Measurements from ENCODE around the gene DCANP1. TPM values are rescaled to one million over a fixed set of nuclear protein-coding genes. Genes with fewer than 3 reads are reported as not detected.

The DCANP1 gene
- total and polyA plus RNA-seq, 2 donors (not counting 1 experiment from before 2014, with no cell fraction given) = not detected

DNA sequence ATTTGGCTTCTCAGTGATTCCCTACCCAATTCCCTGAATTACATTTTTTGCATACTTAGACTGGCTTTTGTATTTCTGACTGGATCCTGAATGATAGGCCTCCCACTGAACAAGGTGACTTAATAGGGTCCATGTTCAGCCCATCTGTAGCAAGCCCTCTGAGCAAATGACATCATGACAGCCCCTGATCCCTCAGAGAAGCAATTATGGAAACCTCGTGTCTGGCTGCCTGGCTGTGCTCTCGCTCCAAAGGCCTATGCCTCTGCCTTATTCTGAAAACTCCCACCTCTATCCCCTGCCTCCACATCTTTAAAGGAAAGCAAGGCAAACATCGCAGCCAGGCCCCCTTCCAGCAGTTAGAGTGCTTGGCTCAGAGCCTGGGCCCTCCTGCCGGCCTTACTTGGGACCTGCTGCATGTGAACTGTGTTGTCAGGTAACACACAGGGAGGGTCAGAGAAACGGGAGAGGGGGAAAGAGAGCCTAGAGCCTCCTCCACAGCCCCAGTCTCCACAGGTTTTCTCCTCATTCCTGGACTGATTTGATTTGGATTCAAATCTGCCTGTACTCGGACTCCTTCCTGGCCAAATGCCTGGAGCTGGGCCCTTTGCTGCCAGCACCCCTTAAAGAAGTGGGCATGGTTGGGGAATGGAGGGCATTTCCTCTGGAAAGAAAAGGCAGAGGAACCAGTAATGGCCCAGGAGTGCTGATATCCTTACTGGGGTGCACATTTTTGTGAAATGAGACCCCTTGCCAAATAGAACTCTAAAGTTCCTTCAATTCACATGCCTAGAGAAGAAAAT, 3.8 kb downstream of the DCANP1 start:
- H3K4me3 ChIP-seq (ENCODE audit: control extremely low read depth in 1 of 5, extremely low read depth in 1 of 5, insufficient read depth in 1 of 5, low read depth in 2 of 5, low read length in 4 of 5) = no peak overlapping the region
- DNase-seq = no peak
- intact Hi-C loops (cut with micrococcal nuclease) = no loop called here
- no peaks in the 10 kb centered on the region for H4K20me1 ChIP-seq (ENCODE audit: control insufficient read depth, insufficient read depth, low read length, poor library complexity, severe bottlenecking)
- no peaks in the 10 kb centered on the region for H3K79me2 ChIP-seq (ENCODE audit: control insufficient read depth, insufficient read depth, low read length)
- no peak overlapping the region for H3K9ac ChIP-seq (ENCODE audit: low read length)
- no peak for ATAC-seq (ENCODE audit: low read depth)
- Mint-ChIP-seq H3K4me1 (peaks cover 8% of the 10 kb centered on the region), H3K27me3 (peaks cover 27% of the 10 kb centered on the region), H3K27ac (no peak overlapping the region), H3K4me3 (no peak overlapping the region), H3K9me3 (ENCODE audit: insufficient read depth) (no peaks in the 10 kb centered on the region)
- H3K9me3 ChIP-seq (ENCODE audit: control extremely low read depth in 1 of 3, control insufficient read depth in 2 of 3, insufficient read depth in 1 of 3, low read length in 2 of 3) = no peaks in the 10 kb centered on the region
- H3K4me2 ChIP-seq (replicated peaks; ENCODE audit: low read depth, low read length, poor library complexity, severe bottlenecking) = no peak overlapping the region
- peaks cover 0 to 20% (median 0%) of the 10 kb centered on the region in 4 experiments for H3K27me3 ChIP-seq (replicated peaks in 1 of 4; ENCODE audit: control extremely low read depth in 1 of 4, control insufficient read depth in 3 of 4, insufficient read depth in 4 of 4, low read length in 3 of 4)
- H3K27ac ChIP-seq (ENCODE audit: low read length in 2 of 2) = no peak overlapping the region
- WGBS (ENCODE audit: insufficient coverage) = 78% methylated on average over 5 of the region's 6 CpGs
- no peak for TF ChIP-seq EZH2 (IDR thresholded peaks at IDR 0.05; ENCODE audit: borderline replicate concordance, insufficient read depth, low read depth, low read length, poor library complexity, severe bottlenecking)
- TF ChIP-seq CTCF (IDR thresholded peaks at IDR 0.05) = no peak
- no peaks in the 10 kb centered on the region for H3K36me3 ChIP-seq (replicated peaks in 1 of 2; ENCODE audit: control extremely low read depth in 1 of 2, control insufficient read depth in 1 of 2, extremely low read depth in 1 of 2, insufficient read depth in 2 of 2, low read length in 1 of 2)
- peaks cover 0 to 14% of the 10 kb centered on the region in 2 donors for H3K4me1 ChIP-seq (ENCODE audit: control insufficient read depth in 2 of 2, insufficient read depth in 2 of 2, low read length in 2 of 2)
- no peak overlapping the region for H2AFZ ChIP-seq (ENCODE audit: insufficient read depth, low read depth, low read length, poor library complexity, severe bottlenecking)
- CTCF ChIA-PET = interaction anchor here (3.0 kb wide), 1 partner anchor 14 kb away, joined by 11 read pairs; no protein-coding TSS in a partner anchor
- POLR2A ChIA-PET = no interaction called here

GRCh38 chr5:135442431-135443160, 4.6 kb downstream of the DCANP1 start:
- ChIA-PET CTCF (no interaction called here), POLR2A (no interaction called here)
- Histone ChIP-seq H3K79me2 (ENCODE audit: control insufficient read depth, insufficient read depth, low read length) (no peaks in the 10 kb centered on the region), H2AFZ (ENCODE audit: insufficient read depth, low read depth, low read length, poor library complexity, severe bottlenecking) (no peak overlapping the region), H3K36me3 (replicated peaks in 1 of 2; ENCODE audit: control extremely low read depth in 1 of 2, control insufficient read depth in 1 of 2, extremely low read depth in 1 of 2, insufficient read depth in 2 of 2, low read length in 1 of 2) (no peaks in the 10 kb centered on the region), H3K9ac (ENCODE audit: low read length) (no peak overlapping the region), H3K27me3 (replicated peaks in 1 of 4; ENCODE audit: control extremely low read depth in 1 of 4, control insufficient read depth in 3 of 4, insufficient read depth in 4 of 4, low read length in 3 of 4) (peaks cover 0 to 20% (median 0%) of the 10 kb centered on the region in 4 experiments), H3K4me1 (ENCODE audit: control insufficient read depth in 2 of 2, insufficient read depth in 2 of 2, low read length in 2 of 2) (peaks cover 3 to 22% of the 10 kb centered on the region in 2 donors), H3K9me3 (ENCODE audit: control extremely low read depth in 1 of 3, control insufficient read depth in 2 of 3, insufficient read depth in 1 of 3, low read length in 2 of 3) (no peaks in the 10 kb centered on the region), H3K4me2 (replicated peaks; ENCODE audit: low read depth, low read length, poor library complexity, severe bottlenecking) (no peak overlapping the region), H4K20me1 (ENCODE audit: control insufficient read depth, insufficient read depth, low read length, poor library complexity, severe bottlenecking) (no peaks in the 10 kb centered on the region), H3K4me3 (ENCODE audit: control extremely low read depth in 1 of 5, extremely low read depth in 1 of 5, insufficient read depth in 1 of 5, low read depth in 2 of 5, low read length in 4 of 5) (no peak overlapping the region), H3K27ac (ENCODE audit: low read length in 2 of 2) (no peak overlapping the region)
- intact Hi-C loops (cut with micrococcal nuclease) = no loop called here
- Mint-ChIP-seq H3K4me1 (peaks cover 12% of the 10 kb centered on the region), H3K4me3 (no peak overlapping the region), H3K27me3 (peaks cover 27% of the 10 kb centered on the region), H3K27ac (no peak overlapping the region), H3K9me3 (ENCODE audit: insufficient read depth) (no peaks in the 10 kb centered on the region)
- no peak for DNase-seq
- ATAC-seq (ENCODE audit: low read depth) = no peak
- TF ChIP-seq CTCF (IDR thresholded peaks at IDR 0.05) (no peak), EZH2 (IDR thresholded peaks at IDR 0.05; ENCODE audit: borderline replicate concordance, insufficient read depth, low read depth, low read length, poor library complexity, severe bottlenecking) (no peak)
- 87% methylated on average over 7 of the region's 8 CpGs for WGBS (ENCODE audit: insufficient coverage)

Data from B cell (primary cell).